ENCODE results near the gene SH2B2. TPM values are rescaled to one million over a fixed set of nuclear protein-coding genes. Genes with fewer than 3 reads are reported as not detected.

SH2B2 gene
- total RNA-seq, 1 experiment from 2014 or later, result 8.8 TPM

GRCh38 chr7:102266541-102266940 is 20.1 kb upstream of the SH2B2 start:
- Histone ChIP-seq H3K9ac (ENCODE audit: low read length) (no peak overlapping the region), H3K9me2 (replicated peaks; ENCODE audit: low read length) (no peaks in the 10 kb centered on the region), H3K4me1 (ENCODE audit: insufficient read depth, low read length) (no peaks in the 10 kb centered on the region), H3K27me3 (ENCODE audit: low read length) (no peaks in the 10 kb centered on the region), H4K20me1 (ENCODE audit: low read length) (no peaks in the 10 kb centered on the region), H2AFZ (ENCODE audit: low read length) (no peak overlapping the region), H3K4me2 (ENCODE audit: low read length) (no peak overlapping the region), H3K79me2 (ENCODE audit: low read length) (no peaks in the 10 kb centered on the region), H3K4me3 (ENCODE audit: low read length) (no peak overlapping the region), H3F3A (ENCODE audit: low read length, unreplicated experiment) (no peaks in the 10 kb centered on the region), H3K27ac (ENCODE audit: low read length) (no peak overlapping the region), H3K9me3 (ENCODE audit: low read length) (no peaks in the 10 kb centered on the region), H3K36me3 (ENCODE audit: low read depth, low read length) (no peaks in the 10 kb centered on the region)
- intact Hi-C loops (cut with micrococcal nuclease), result no loop called here
- POLR2A ChIA-PET (ENCODE audit: unreplicated experiment), result no interaction called here
- TF ChIP-seq CTCF (conservative IDR thresholded peaks at IDR 0.05; ENCODE audit: low read depth, low read length) (no peak), EZH2 (IDR thresholded peaks at IDR 0.05; ENCODE audit: low read length, unreplicated experiment) (no peak), EZH2phosphoT487 (IDR thresholded peaks at IDR 0.05; ENCODE audit: borderline replicate concordance, low read length) (no peak)
- CTCF ChIA-PET, result no interaction called here
- ATAC-seq (no peak), DNase-seq (no peak)
- no TSS peak for BruUV-seq (replicated peaks)

- no peaks in the 10 kb centered on the region for H3K9me2 ChIP-seq (replicated peaks; ENCODE audit: low read length)
- H3K79me2 ChIP-seq (ENCODE audit: low read length), result no peaks in the 10 kb centered on the region
- no peaks in the 10 kb centered on the region for H3F3A ChIP-seq (ENCODE audit: low read length, unreplicated experiment)
- intact Hi-C loops (cut with micrococcal nuclease), result no loop called here
- H4K20me1 ChIP-seq (ENCODE audit: low read length), result no peaks in the 10 kb centered on the region
- no peaks in the 10 kb centered on the region for H3K27me3 ChIP-seq (ENCODE audit: low read length)
- H3K27ac ChIP-seq (ENCODE audit: low read length), result no peak overlapping the region
- ChIA-PET POLR2A (ENCODE audit: unreplicated experiment) (no interaction called here), CTCF (no interaction called here)
- H3K9ac ChIP-seq (ENCODE audit: low read length), result no peak overlapping the region
- no peaks in the 10 kb centered on the region for H3K9me3 ChIP-seq (ENCODE audit: low read length)
- no peak overlapping the region for H2AFZ ChIP-seq (ENCODE audit: low read length)
- no peaks in the 10 kb centered on the region for H3K36me3 ChIP-seq (ENCODE audit: low read depth, low read length)
- TF ChIP-seq CTCF (conservative IDR thresholded peaks at IDR 0.05; ENCODE audit: low read depth, low read length) (no peak), EZH2 (IDR thresholded peaks at IDR 0.05; ENCODE audit: low read length, unreplicated experiment) (no peak), EZH2phosphoT487 (IDR thresholded peaks at IDR 0.05; ENCODE audit: borderline replicate concordance, low read length) (no peak)
- H3K4me3 ChIP-seq (ENCODE audit: low read length), result no peak overlapping the region
- DNase-seq (no peak), ATAC-seq (no peak)
- H3K4me1 ChIP-seq (ENCODE audit: insufficient read depth, low read length), result no peaks in the 10 kb centered on the region
- no peak overlapping the region for H3K4me2 ChIP-seq (ENCODE audit: low read length)
- no TSS peak for BruUV-seq (replicated peaks)
Measured at GRCh38 chr7:102268635-102269034, 18.0 kb upstream of the SH2B2 start.

GRCh38 chr7:102270178-102270887 is 16.3 kb upstream of the SH2B2 start:
- ChIA-PET POLR2A (ENCODE audit: unreplicated experiment) (no interaction called here), CTCF (interaction anchor here (0.5 kb wide), 1 partner anchor 197 kb away, joined by 5 read pairs; no protein-coding TSS in a partner anchor)
- no peak overlapping the region for H2AFZ ChIP-seq (ENCODE audit: low read length)
- no TSS peak for BruUV-seq (replicated peaks)
- no peaks in the 10 kb centered on the region for H3K9me2 ChIP-seq (replicated peaks; ENCODE audit: low read length)
- no peak overlapping the region for H3K4me2 ChIP-seq (ENCODE audit: low read length)
- H4K20me1 ChIP-seq (ENCODE audit: low read length), result no peaks in the 10 kb centered on the region
- H3K27me3 ChIP-seq (ENCODE audit: low read length), result no peaks in the 10 kb centered on the region
- TF ChIP-seq EZH2 (IDR thresholded peaks at IDR 0.05; ENCODE audit: low read length, unreplicated experiment), result no peak
- no peak for TF ChIP-seq EZH2phosphoT487 (IDR thresholded peaks at IDR 0.05; ENCODE audit: borderline replicate concordance, low read length)
- no peak for TF ChIP-seq CTCF (conservative IDR thresholded peaks at IDR 0.05; ENCODE audit: low read depth, low read length)
- no peak overlapping the region for H3K9ac ChIP-seq (ENCODE audit: low read length)
- H3K36me3 ChIP-seq (ENCODE audit: low read depth, low read length), result no peaks in the 10 kb centered on the region
- no peak overlapping the region for H3K27ac ChIP-seq (ENCODE audit: low read length)
- intact Hi-C loops (cut with micrococcal nuclease), result loop anchor here (5.0 kb wide), 1 partner anchor 668 kb away; no protein-coding TSS in a partner anchor
- ATAC-seq, result no peak
- no peaks in the 10 kb centered on the region for H3F3A ChIP-seq (ENCODE audit: low read length, unreplicated experiment)
- H3K9me3 ChIP-seq (ENCODE audit: low read length), result no peaks in the 10 kb centered on the region
- no peaks in the 10 kb centered on the region for H3K79me2 ChIP-seq (ENCODE audit: low read length)
- no peak overlapping the region for H3K4me3 ChIP-seq (ENCODE audit: low read length)
- DNase-seq, result no peak
- H3K4me1 ChIP-seq (ENCODE audit: insufficient read depth, low read length), result no peaks in the 10 kb centered on the region

All from PC-3 (cell line).